Activated CD8-positive, alpha-beta T cell treated with anti-CD3 and anti-CD28 coated beads for 36 hours (primary cell): Measurements from ENCODE around the gene MYL3. TPM values are rescaled to one million over a fixed set of nuclear protein-coding genes. Genes with fewer than 3 reads are reported as not detected.
A peak's percentile ranks its signal among the peaks of the same experiment; 100 is the strongest.

Source experiments
- ATAC-seq: fragments of 200-7000 bp; cut with Tn5 transposase; one replicate; pipeline ENCODE4 v1.10.0; 2021; ENCODE audit warnings: mild to moderate bottlenecking, moderate library complexity
- CTCF ChIA-PET: fragments of 350-600 bp; sonication (Branson Sonifier 250); formaldehyde crosslinking; loops from one replicate; lab custom pipeline; 2021; ENCODE audit warnings: antibody characterized with exemption; lab: Charles Lee
- POLR2A ChIA-PET: fragments of 350-600 bp; sonication (Branson Sonifier 250); formaldehyde crosslinking; loops from one replicate; lab custom pipeline; 2021; ENCODE audit warnings: antibody characterized with exemption; lab: Charles Lee
- DNase-seq: peaks from one replicate; pipeline ENCODE4 v3.0.0-alpha.2; 2020
- H3K27ac Mint-ChIP-seq: one replicate; pipeline ENCODE4 v1.8.0; 2021; ENCODE audit warnings: mild to moderate bottlenecking, mixed read lengths
- H3K27me3 Mint-ChIP-seq: one replicate; pipeline ENCODE4 v1.8.0; 2021; ENCODE audit warnings: mixed read lengths
- H3K36me3 Mint-ChIP-seq: one replicate; pipeline ENCODE4 v1.8.0; 2021; ENCODE audit warnings: low read depth, mixed read lengths
- H3K4me1 Mint-ChIP-seq: one replicate; pipeline ENCODE4 v1.8.0; 2021; ENCODE audit warnings: low read depth, mixed read lengths
- H3K4me3 Mint-ChIP-seq: one replicate; pipeline ENCODE4 v1.8.0; 2021; ENCODE audit warnings: mild to moderate bottlenecking, moderate library complexity, mixed read lengths
- H3K9me3 Mint-ChIP-seq: one replicate; pipeline ENCODE4 v1.8.0; 2021; ENCODE audit warnings: mixed read lengths
- CTCF ChIP-seq: fragments of 200-600 bp; IDR thresholded peaks from one replicate; pipeline ENCODE4 v1.8.0; 2022; ENCODE audit warnings: antibody characterized with exemption, mild to moderate bottlenecking
- intact Hi-C: fragments of 100-400 bp; cut with micrococcal nuclease; formaldehyde crosslinking; loops from one replicate; pipeline ENCODE4 v1.10.0; 2022
- total RNA-seq, 2 experiments: library from RNA; stranded (reverse); gene quantifications; one replicate each; pipeline ENCODE4 v1.2.3, GENCODE V29; 2021

Gene MYL3
- total RNA-seq, 2 experiments from 2014 or later: not detected

GRCh38 chr3:46873521-46873920, 10.3 kb upstream of the MYL3 start:
- ATAC-seq: peak; percentile 11
- POLR2A ChIA-PET: interaction anchor here (2.4 kb wide), 1 partner anchor 35 kb away, joined by 6 read pairs; no protein-coding TSS in a partner anchor
- DNase-seq: no peak
- Mint-ChIP-seq H3K4me3 (no peak overlapping the region), H3K27me3 (peaks cover 3% of the 10 kb centered on the region), H3K27ac (no peak overlapping the region), H3K4me1 (peaks cover 16% of the 10 kb centered on the region), H3K36me3 (no peaks in the 10 kb centered on the region), H3K9me3 (no peaks in the 10 kb centered on the region)
- CTCF ChIA-PET: interaction anchor here (0.8 to 2.8 kb wide), 6 partner anchors 10 to 38 kb away, joined by 3 to 13 read pairs (median 3); partner anchors contain the start of gene MYL3
- TF ChIP-seq CTCF: no peak
- intact Hi-C loops: no loop called here

GRCh38 chr3:46871222-46871621, 8.0 kb upstream of the MYL3 start:
- Mint-ChIP-seq H3K4me1 (peaks cover 16% of the 10 kb centered on the region), H3K9me3 (no peaks in the 10 kb centered on the region), H3K27me3 (peaks cover 3% of the 10 kb centered on the region), H3K4me3 (no peak overlapping the region), H3K27ac (no peak overlapping the region), H3K36me3 (no peaks in the 10 kb centered on the region)
- ChIA-PET POLR2A (interaction anchor here (0.7 kb wide), 1 partner anchor 19 kb away, joined by 3 read pairs; no protein-coding TSS in a partner anchor), CTCF (interaction anchor here (0.7 to 2.3 kb wide), 7 partner anchors 9 to 127 kb away, joined by 3 to 6 read pairs (median 4); no protein-coding TSS in a partner anchor)
- intact Hi-C loops: no loop called here
- DNase-seq (no peak), ATAC-seq (no peak)
- TF ChIP-seq CTCF: no peak

GRCh38 chr3:46870651-46871050, 7.4 kb upstream of the MYL3 start:
- Mint-ChIP-seq H3K4me1 (peaks cover 16% of the 10 kb centered on the region), H3K36me3 (no peaks in the 10 kb centered on the region), H3K9me3 (no peaks in the 10 kb centered on the region), H3K4me3 (no peak overlapping the region), H3K27me3 (peaks cover 3% of the 10 kb centered on the region), H3K27ac (no peak overlapping the region)
- TF ChIP-seq CTCF: no peak
- no peak for DNase-seq
- ChIA-PET POLR2A (interaction anchor here (0.8 kb wide), 1 partner anchor 68 kb away, joined by 3 read pairs; no protein-coding TSS in a partner anchor), CTCF (interaction anchor here (1.0 to 2.3 kb wide), 5 partner anchors 9 to 88 kb away, joined by 3 to 6 read pairs (median 4); no protein-coding TSS in a partner anchor)
- intact Hi-C loops: no loop called here
- no peak for ATAC-seq

GRCh38 chr3:46869440-46869839, 6.2 kb upstream of the MYL3 start:
- peaks cover 15% of the 10 kb centered on the region for H3K4me1 Mint-ChIP-seq
- ChIA-PET POLR2A (no interaction called here), CTCF (interaction anchor here (1.5 kb wide), 1 partner anchor 40 kb away, joined by 4 read pairs; no protein-coding TSS in a partner anchor)
- H3K36me3 Mint-ChIP-seq: no peaks in the 10 kb centered on the region
- ATAC-seq (no peak), DNase-seq (no peak)
- TF ChIP-seq CTCF: no peak
- H3K27ac Mint-ChIP-seq: no peak overlapping the region
- H3K27me3 Mint-ChIP-seq: peaks cover 3% of the 10 kb centered on the region
- intact Hi-C loops: no loop called here
- no peak overlapping the region for H3K4me3 Mint-ChIP-seq
- H3K9me3 Mint-ChIP-seq: no peaks in the 10 kb centered on the region

- no peaks in the 10 kb centered on the region for H3K36me3 Mint-ChIP-seq
- no peaks in the 10 kb centered on the region for H3K9me3 Mint-ChIP-seq
- H3K4me1 Mint-ChIP-seq: peaks cover 11% of the 10 kb centered on the region
- ChIA-PET POLR2A (interaction anchor here (0.6 kb wide), 1 partner anchor 14 kb away, joined by 3 read pairs; no protein-coding TSS in a partner anchor), CTCF (interaction anchor here (1.3 to 1.5 kb wide), 2 partner anchors 9 to 41 kb away, joined by 4 to 5 read pairs; no protein-coding TSS in a partner anchor)
- H3K4me3 Mint-ChIP-seq: no peak overlapping the region
- no peak for ATAC-seq
- no peak overlapping the region for H3K27ac Mint-ChIP-seq
- intact Hi-C loops: no loop called here
- no peak for DNase-seq
- peaks cover 3% of the 10 kb centered on the region for H3K27me3 Mint-ChIP-seq
- TF ChIP-seq CTCF: no peak
These were observed 5.7 kb upstream of the MYL3 start for GRCh38 chr3:46868948-46869347.
